ENCODE results near the gene SPDEF. TPM values are rescaled to one million over a fixed set of nuclear protein-coding genes. Genes with fewer than 3 reads are reported as not detected.

Gene SPDEF
- total and polyA plus RNA-seq, 2 donors (not counting 1 experiment from before 2014, with no cell fraction given): under 0.01 to 0.03 TPM

- TF ChIP-seq CTCF (conservative IDR thresholded peaks at IDR 0.05 in 1 of 2, IDR thresholded peaks at IDR 0.05 in 1 of 2; ENCODE audit: low read depth in 1 of 2, low read length in 2 of 2) (no peak), EZH2 (IDR thresholded peaks at IDR 0.05; ENCODE audit: low read length, missing control alignments) (no peak)
- no peaks in the 10 kb centered on the region for H3K9me3 ChIP-seq (ENCODE audit: control insufficient read depth, insufficient read depth, low read depth, low read length)
- no peaks in the 10 kb centered on the region for H3K36me3 ChIP-seq (ENCODE audit: control insufficient read depth, insufficient read depth, low read length)
- no peaks in the 10 kb centered on the region for H4K20me1 ChIP-seq (ENCODE audit: control insufficient read depth, extremely low read depth, insufficient read depth, low read length)
- H3K27me3 ChIP-seq (ENCODE audit: control insufficient read depth, insufficient read depth, low read length): peaks cover 7% of the 10 kb centered on the region
- no peaks in the 10 kb centered on the region for H3K79me2 ChIP-seq (ENCODE audit: control insufficient read depth, insufficient read depth, low read length)
- H3K4me1 ChIP-seq (ENCODE audit: control insufficient read depth, extremely low read depth, insufficient read depth, low read length): no peaks in the 10 kb centered on the region
- H2AFZ ChIP-seq (ENCODE audit: low read length): no peak overlapping the region
- no peak overlapping the region for H3K27ac ChIP-seq (ENCODE audit: insufficient read depth, low read length)
- no peak for DNase-seq (ENCODE audit: low read depth in 2 of 2)
- no peak overlapping the region for H3K4me2 ChIP-seq (ENCODE audit: extremely low read depth, insufficient read depth, low read length)
- no peak overlapping the region for H3K4me3 ChIP-seq (replicated peaks in 1 of 4; ENCODE audit: control extremely low read depth in 1 of 4, insufficient read depth in 1 of 4, low read depth in 3 of 4, low read length in 4 of 4)
- H3K9ac ChIP-seq (ENCODE audit: insufficient read depth, low read length): no peak overlapping the region
These were observed 13.3 kb upstream of the SPDEF start for GRCh38 chr6:34569361-34569973.

GRCh38 chr6:34568341-34569201 lies 12.4 kb upstream of the SPDEF start:
- no peaks in the 10 kb centered on the region for H4K20me1 ChIP-seq (ENCODE audit: control insufficient read depth, extremely low read depth, insufficient read depth, low read length)
- TF ChIP-seq EZH2 (IDR thresholded peaks at IDR 0.05; ENCODE audit: low read length, missing control alignments): no peak
- no peaks in the 10 kb centered on the region for H3K79me2 ChIP-seq (ENCODE audit: control insufficient read depth, insufficient read depth, low read length)
- H3K9ac ChIP-seq (ENCODE audit: insufficient read depth, low read length): no peak overlapping the region
- H3K36me3 ChIP-seq (ENCODE audit: control insufficient read depth, insufficient read depth, low read length): no peaks in the 10 kb centered on the region
- H3K27me3 ChIP-seq (ENCODE audit: control insufficient read depth, insufficient read depth, low read length): peaks cover 7% of the 10 kb centered on the region
- H3K9me3 ChIP-seq (ENCODE audit: control insufficient read depth, insufficient read depth, low read depth, low read length): no peaks in the 10 kb centered on the region
- no peak overlapping the region for H3K27ac ChIP-seq (ENCODE audit: insufficient read depth, low read length)
- no peak overlapping the region for H3K4me3 ChIP-seq (replicated peaks in 1 of 4; ENCODE audit: control extremely low read depth in 1 of 4, insufficient read depth in 1 of 4, low read depth in 3 of 4, low read length in 4 of 4)
- no peaks in the 10 kb centered on the region for H3K4me1 ChIP-seq (ENCODE audit: control insufficient read depth, extremely low read depth, insufficient read depth, low read length)
- no peak overlapping the region for H3K4me2 ChIP-seq (ENCODE audit: extremely low read depth, insufficient read depth, low read length)
- H2AFZ ChIP-seq (ENCODE audit: low read length): no peak overlapping the region
- DNase-seq (ENCODE audit: low read depth in 2 of 2): no peak

- no peak for DNase-seq (ENCODE audit: low read depth in 2 of 2)
- no peaks in the 10 kb centered on the region for H3K79me2 ChIP-seq (ENCODE audit: control insufficient read depth, insufficient read depth, low read length)
- no peaks in the 10 kb centered on the region for H4K20me1 ChIP-seq (ENCODE audit: control insufficient read depth, extremely low read depth, insufficient read depth, low read length)
- TF ChIP-seq EZH2 (IDR thresholded peaks at IDR 0.05; ENCODE audit: low read length, missing control alignments): no peak
- TF ChIP-seq CTCF (conservative IDR thresholded peaks at IDR 0.05 in 1 of 2, IDR thresholded peaks at IDR 0.05 in 1 of 2; ENCODE audit: low read depth in 1 of 2, low read length in 2 of 2): no peak
- H3K9ac ChIP-seq (ENCODE audit: insufficient read depth, low read length): no peak overlapping the region
- no peak overlapping the region for H3K4me2 ChIP-seq (ENCODE audit: extremely low read depth, insufficient read depth, low read length)
- H3K36me3 ChIP-seq (ENCODE audit: control insufficient read depth, insufficient read depth, low read length): no peaks in the 10 kb centered on the region
- H2AFZ ChIP-seq (ENCODE audit: low read length): no peak overlapping the region
- H3K9me3 ChIP-seq (ENCODE audit: control insufficient read depth, insufficient read depth, low read depth, low read length): no peaks in the 10 kb centered on the region
- no peak overlapping the region for H3K27ac ChIP-seq (ENCODE audit: insufficient read depth, low read length)
- H3K4me3 ChIP-seq (replicated peaks in 1 of 4; ENCODE audit: control extremely low read depth in 1 of 4, insufficient read depth in 1 of 4, low read depth in 3 of 4, low read length in 4 of 4): no peak overlapping the region
- no peaks in the 10 kb centered on the region for H3K4me1 ChIP-seq (ENCODE audit: control insufficient read depth, extremely low read depth, insufficient read depth, low read length)
- peaks cover 7% of the 10 kb centered on the region for H3K27me3 ChIP-seq (ENCODE audit: control insufficient read depth, insufficient read depth, low read length)
These were observed 10.9 kb upstream of the SPDEF start for GRCh38 chr6:34566830-34567546.

Measured in fibroblast of lung (primary cell).